Parathyroid adenoma (tissue), 2 donors: ENCODE measurements around the gene GPAT2.
"Not testable (repeated sequence)": the region's sequence is repeated elsewhere in the genome, so short reads cannot be mapped to it uniquely, and the experiment has no call there.

ENCODE experiments used
- H2AFZ ChIP-seq: fragments of 300-600 bp; sonication (generic); one replicate; pipeline ENCODE4 v1.7.0; 2017; ENCODE audit warnings: antibody characterized with exemption, mild to moderate bottlenecking
- H3K27ac ChIP-seq: fragments of 300-600 bp; sonication (generic); one replicate; pipeline ENCODE4 v1.7.0; 2017
- H3K27me3 ChIP-seq: fragments of 300-600 bp; sonication (generic); one replicate; pipeline ENCODE4 v1.7.0; 2017; ENCODE audit warnings: low read length; ENCODE audit not compliant: control insufficient read depth, insufficient read depth
- H3K36me3 ChIP-seq: fragments of 300-600 bp; sonication (generic); one replicate; pipeline ENCODE4 v1.7.0; 2017; ENCODE audit warnings: low read length; ENCODE audit not compliant: control insufficient read depth, insufficient read depth
- H3K4me1 ChIP-seq: fragments of 300-600 bp; sonication (generic); one replicate; pipeline ENCODE4 v1.7.0; 2017; ENCODE audit warnings: control low read depth
- H3K4me2 ChIP-seq: fragments of 300-600 bp; sonication (generic); one replicate; pipeline ENCODE4 v1.7.0; 2017; ENCODE audit warnings: low read length
- H3K4me3 ChIP-seq: fragments of 300-600 bp; sonication (generic); one replicate; pipeline ENCODE4 v1.7.0; 2017; ENCODE audit warnings: low read depth, low read length
- H3K79me2 ChIP-seq: fragments of 300-600 bp; sonication (generic); one replicate; pipeline ENCODE4 v1.7.0; 2017; ENCODE audit warnings: control low read depth
- H3K9ac ChIP-seq: fragments of 300-600 bp; sonication (generic); one replicate; pipeline ENCODE4 v1.7.0; 2017; ENCODE audit warnings: mild to moderate bottlenecking
- H3K9me3 ChIP-seq: fragments of 300-600 bp; sonication (generic); one replicate; pipeline ENCODE4 v1.7.0; 2017; ENCODE audit warnings: low read length; ENCODE audit not compliant: control insufficient read depth
- TF ChIP-seq, protein P1 (sequence below): fragments of 300-600 bp; sonication (generic); IDR thresholded peaks from one replicate; pipeline ENCODE4 v1.7.0; 2017; ENCODE audit warnings: antibody characterized with exemption, mild to moderate bottlenecking
- donor health status: primary hyperparathyroidism.

GPAT2 gene

DNA sequence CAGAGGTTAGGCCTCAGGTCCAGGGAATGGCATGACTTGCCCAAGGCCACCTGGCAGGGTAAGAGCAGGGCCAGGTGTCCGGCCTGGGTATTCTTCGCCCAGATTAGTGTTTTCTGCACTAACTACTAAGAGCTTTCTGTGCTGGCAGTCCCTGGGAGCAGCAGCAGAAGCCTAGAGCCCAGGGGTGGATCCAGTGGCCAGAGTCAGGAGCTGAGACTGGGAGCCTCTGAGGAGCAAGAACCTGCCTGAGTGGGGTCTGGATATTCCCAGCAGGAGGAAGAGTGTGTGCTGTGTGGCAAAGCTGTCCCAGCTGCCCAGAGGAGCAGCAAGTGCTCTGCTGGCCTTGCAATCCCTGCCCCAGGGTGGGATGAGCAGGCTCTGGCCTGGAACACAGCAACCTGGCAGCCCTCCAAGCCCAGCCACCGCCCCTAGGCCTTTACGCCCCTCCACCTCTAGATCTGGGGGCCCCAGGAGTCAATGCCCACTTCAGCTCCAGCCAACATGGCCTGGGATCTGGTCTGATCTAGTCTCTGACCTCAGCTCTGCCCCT is 30.7 kb upstream of the GPAT2 start:
- no peak overlapping the region for H3K27ac ChIP-seq
- H2AFZ ChIP-seq, result no peak overlapping the region
- H3K4me1 ChIP-seq, result no peaks in the 10 kb centered on the region
- H3K9ac ChIP-seq, result no peak overlapping the region
- no peaks in the 10 kb centered on the region for H3K9me3 ChIP-seq
- H3K4me3 ChIP-seq, result no peak overlapping the region
- TF ChIP-seq, protein P1, sequence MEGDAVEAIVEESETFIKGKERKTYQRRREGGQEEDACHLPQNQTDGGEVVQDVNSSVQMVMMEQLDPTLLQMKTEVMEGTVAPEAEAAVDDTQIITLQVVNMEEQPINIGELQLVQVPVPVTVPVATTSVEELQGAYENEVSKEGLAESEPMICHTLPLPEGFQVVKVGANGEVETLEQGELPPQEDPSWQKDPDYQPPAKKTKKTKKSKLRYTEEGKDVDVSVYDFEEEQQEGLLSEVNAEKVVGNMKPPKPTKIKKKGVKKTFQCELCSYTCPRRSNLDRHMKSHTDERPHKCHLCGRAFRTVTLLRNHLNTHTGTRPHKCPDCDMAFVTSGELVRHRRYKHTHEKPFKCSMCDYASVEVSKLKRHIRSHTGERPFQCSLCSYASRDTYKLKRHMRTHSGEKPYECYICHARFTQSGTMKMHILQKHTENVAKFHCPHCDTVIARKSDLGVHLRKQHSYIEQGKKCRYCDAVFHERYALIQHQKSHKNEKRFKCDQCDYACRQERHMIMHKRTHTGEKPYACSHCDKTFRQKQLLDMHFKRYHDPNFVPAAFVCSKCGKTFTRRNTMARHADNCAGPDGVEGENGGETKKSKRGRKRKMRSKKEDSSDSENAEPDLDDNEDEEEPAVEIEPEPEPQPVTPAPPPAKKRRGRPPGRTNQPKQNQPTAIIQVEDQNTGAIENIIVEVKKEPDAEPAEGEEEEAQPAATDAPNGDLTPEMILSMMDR, result no peak
- no peaks in the 10 kb centered on the region for H3K79me2 ChIP-seq
- H3K36me3 ChIP-seq, result no peaks in the 10 kb centered on the region
- no peak overlapping the region for H3K4me2 ChIP-seq
- H3K27me3 ChIP-seq, result no peaks in the 10 kb centered on the region

DNA sequence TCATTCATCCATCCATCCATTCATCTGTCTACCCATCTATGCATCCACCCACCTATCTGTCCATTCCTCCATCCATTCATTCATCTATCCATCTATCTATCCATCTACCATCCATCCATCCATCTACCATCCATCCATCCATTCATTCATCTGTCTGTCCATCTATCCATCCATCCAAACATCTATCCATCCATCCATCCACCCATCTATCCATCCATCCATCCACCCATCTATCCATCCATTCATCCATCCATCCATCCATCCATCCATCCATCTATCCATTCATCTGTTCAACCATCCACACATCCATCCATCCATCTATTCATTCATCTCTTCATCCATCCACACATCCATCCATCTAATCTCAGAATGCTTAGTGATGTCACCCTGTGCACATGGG is 30.0 kb upstream of the GPAT2 start:
- H3K79me2 ChIP-seq, H3K4me3 ChIP-seq, H3K27ac ChIP-seq, H3K4me1 ChIP-seq, H3K4me2 ChIP-seq, H3K9ac ChIP-seq, H2AFZ ChIP-seq, H3K36me3 ChIP-seq, H3K9me3 ChIP-seq, H3K27me3 ChIP-seq: not testable (repeated sequence)

DNA sequence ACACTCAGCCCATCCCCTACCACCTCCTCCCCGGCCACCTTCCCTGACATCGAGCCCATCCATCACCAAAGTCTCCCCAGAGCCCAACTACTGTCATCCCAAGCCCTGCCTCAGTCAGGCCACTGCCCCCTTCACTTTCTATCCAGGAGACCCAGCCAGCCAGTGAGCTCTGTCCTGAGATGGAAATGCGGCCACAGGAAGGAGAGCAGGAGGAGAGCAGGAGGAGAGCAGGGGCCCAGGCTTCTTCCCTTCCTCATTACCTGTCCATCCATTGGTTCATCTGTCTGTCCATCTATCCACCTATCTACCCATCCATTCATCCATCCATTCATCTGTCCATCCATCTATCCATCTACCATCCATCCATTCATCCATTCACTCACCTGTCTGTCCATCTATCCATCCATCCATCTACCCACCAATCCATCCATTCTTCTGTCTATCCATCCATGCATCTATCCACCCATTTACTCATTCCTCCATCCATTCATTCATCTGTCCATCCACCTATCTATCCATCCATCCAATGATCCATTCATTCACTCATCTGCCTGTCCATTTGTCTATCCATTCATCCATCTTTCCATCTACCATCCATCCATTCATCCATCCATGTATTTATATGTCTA is 29.4 kb upstream of the GPAT2 start:
- not testable (repeated sequence) for H3K79me2 ChIP-seq, H3K9ac ChIP-seq, H2AFZ ChIP-seq, H3K4me1 ChIP-seq, H3K27me3 ChIP-seq, H3K4me3 ChIP-seq, H3K9me3 ChIP-seq, H3K4me2 ChIP-seq, H3K36me3 ChIP-seq, H3K27ac ChIP-seq

DNA sequence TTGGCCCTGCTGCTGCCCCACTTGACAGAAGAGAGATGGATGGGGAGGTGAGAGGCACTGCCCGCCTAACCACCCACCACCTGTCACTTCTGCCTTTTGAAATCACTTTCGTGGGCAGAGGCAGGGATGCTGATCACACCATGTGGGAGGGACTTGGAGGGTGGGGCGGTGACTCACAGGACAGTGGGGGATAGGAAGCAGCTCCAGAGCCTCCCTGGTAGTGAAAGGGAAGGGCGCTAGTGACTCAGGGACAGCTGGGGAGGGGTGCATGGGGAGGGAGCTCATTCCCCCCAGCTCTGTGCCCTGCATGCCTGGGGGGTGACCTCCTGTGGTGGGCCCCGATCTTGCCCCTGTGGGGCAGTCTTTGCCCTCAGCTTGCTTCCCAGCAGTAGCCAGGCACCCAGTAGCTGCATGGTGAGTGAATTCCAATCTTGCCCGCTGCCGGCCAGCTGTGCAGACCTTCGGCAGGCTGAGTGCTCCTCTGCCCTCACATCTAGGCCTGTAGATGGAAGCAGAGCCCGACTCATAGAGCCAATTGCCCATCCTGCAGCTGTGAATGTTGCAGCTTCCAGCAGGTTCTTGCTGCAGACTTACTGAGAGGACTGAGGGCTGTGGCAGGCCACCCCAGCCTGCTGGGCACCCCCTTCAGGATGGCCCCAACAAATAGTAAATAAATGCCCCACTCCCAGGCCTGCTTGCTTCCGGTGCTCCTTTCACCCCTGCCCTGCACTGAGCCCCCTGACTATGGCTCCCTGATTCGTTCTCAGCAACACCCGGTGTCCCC is 28.6 kb upstream of the GPAT2 start:
- not testable (repeated sequence) for H3K4me3 ChIP-seq, H3K4me2 ChIP-seq, H3K9me3 ChIP-seq, H2AFZ ChIP-seq, H3K9ac ChIP-seq, H3K4me1 ChIP-seq, H3K27me3 ChIP-seq, H3K36me3 ChIP-seq, H3K27ac ChIP-seq, H3K79me2 ChIP-seq

DNA sequence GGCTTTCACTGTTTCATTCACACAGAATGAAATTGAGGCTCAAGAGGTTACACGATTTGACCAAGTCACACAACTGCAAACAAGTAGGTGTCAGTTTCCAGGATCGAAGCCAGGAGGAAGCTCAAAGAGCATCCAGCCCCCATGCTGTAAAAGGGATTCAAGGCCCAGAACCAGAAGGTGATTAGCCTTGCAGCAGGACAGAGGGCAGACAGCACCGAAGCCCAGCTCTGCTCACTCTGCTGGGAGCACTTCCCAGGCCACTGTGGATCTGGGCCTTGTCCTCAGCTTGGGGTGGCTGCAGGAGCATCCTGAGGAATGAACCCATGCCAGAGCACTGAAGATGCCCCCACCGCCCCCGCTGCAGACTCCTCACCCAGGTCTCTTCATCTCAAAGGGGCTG is 27.8 kb upstream of the GPAT2 start:
- not testable (repeated sequence) for H3K27me3 ChIP-seq, H3K4me1 ChIP-seq, H2AFZ ChIP-seq, H3K9me3 ChIP-seq, H3K79me2 ChIP-seq, H3K36me3 ChIP-seq, H3K4me3 ChIP-seq, H3K4me2 ChIP-seq, H3K9ac ChIP-seq, H3K27ac ChIP-seq

DNA sequence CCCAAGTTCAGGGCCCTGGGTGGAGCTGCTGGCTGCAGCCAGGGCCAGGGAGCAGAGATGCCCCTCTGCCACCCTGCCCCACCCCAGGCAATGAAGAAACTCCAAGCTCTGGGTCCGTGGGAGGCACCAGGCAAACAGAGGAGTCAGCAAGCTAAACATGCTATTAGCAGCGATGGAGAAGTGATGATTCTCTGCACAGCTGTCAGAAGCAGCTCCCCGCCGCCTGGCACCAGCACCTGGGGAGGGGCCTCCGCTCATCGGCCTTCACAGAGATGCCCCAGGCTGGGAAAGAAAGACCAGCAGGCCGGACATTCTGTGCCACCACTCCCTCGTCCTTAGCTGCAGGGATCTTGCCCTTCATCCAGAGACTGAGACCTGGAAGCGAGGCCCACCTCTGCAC is 27.2 kb upstream of the GPAT2 start:
- not testable (repeated sequence) for H3K79me2 ChIP-seq, H3K27me3 ChIP-seq, H3K4me1 ChIP-seq, H3K36me3 ChIP-seq, H3K9me3 ChIP-seq, H3K9ac ChIP-seq, H3K4me2 ChIP-seq, H3K4me3 ChIP-seq, H2AFZ ChIP-seq, H3K27ac ChIP-seq

DNA sequence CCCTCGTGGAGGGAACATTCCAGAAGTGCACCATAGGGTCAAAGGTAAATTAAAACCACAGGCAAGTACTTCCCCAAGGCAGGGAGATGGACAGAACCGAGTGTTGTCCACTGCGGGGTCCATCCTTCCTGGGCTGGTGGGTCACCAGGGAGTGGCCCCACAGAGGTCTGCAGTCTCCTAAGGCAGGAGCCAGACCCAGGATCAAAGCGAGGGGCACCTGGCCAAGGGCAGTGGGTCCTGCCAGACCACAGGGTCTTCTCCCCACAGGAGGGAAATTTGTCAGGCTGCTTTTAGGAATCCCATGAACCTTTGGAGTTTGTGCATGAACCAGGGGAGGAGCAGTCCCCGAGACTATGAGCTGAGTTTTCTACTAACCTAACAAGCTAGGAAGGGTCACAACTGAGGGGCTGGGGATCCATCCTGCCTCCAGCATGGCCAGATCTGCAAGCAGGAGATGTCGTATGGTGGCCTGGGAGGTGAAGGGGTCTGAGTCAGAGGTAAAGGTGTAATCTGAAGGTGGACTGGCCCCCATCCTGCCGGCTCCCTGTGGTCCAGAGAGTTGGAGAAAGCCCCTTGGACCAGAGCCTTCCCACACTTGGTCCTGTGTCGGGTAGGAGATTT is 26.6 kb upstream of the GPAT2 start:
- not testable (repeated sequence) for H3K4me2 ChIP-seq, H3K27ac ChIP-seq, H3K9me3 ChIP-seq, H3K79me2 ChIP-seq, H3K4me3 ChIP-seq, H2AFZ ChIP-seq, H3K4me1 ChIP-seq, H3K9ac ChIP-seq, H3K36me3 ChIP-seq, H3K27me3 ChIP-seq

DNA sequence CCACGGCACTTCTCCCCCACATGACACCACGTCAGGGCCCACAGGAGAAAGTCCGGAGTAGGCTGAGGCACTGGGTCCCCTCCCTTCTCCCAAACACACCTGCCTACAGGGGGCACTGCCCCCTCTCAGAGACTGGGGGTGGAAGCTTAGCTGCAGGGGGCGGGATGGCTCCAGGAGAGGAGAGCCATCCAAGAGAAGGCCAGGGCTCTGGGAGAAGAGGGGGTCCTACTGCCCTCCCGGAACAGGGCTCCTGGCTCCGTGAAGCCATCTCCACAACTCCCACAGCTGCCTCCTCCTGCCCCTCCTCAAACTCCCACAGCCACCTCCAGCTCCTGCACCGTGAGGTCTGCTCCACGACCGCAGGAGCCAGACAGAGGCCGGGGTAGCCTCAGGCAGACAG is 25.6 kb upstream of the GPAT2 start:
- H3K27ac ChIP-seq, H3K79me2 ChIP-seq, H3K27me3 ChIP-seq, H3K4me1 ChIP-seq, H3K36me3 ChIP-seq, H3K9ac ChIP-seq, H2AFZ ChIP-seq, H3K4me2 ChIP-seq, H3K4me3 ChIP-seq, H3K9me3 ChIP-seq: not testable (repeated sequence)

DNA sequence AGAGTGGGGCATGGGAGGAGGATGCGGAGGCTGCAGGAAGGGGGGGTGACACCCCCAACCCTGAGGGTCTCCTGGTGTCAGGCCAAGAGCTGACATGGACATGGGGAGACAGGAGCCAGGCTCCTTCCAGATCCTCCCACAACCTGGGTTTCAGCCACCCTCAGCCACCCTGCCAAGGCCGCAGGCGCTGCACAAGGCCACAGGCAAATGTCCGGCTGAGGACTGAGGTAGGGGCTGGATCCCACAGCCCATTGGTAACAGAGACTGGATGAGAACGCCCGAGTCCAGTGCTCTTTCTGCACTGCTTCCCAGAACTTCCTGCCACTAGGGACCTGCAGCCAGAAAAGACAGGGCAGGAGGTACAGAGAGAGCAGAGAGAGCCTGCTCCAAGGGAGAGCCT is 24.7 kb upstream of the GPAT2 start:
- not testable (repeated sequence) for H3K4me3 ChIP-seq, H2AFZ ChIP-seq, H3K36me3 ChIP-seq, H3K79me2 ChIP-seq, H3K4me1 ChIP-seq, H3K4me2 ChIP-seq, H3K27me3 ChIP-seq, H3K9ac ChIP-seq, H3K27ac ChIP-seq, H3K9me3 ChIP-seq

DNA sequence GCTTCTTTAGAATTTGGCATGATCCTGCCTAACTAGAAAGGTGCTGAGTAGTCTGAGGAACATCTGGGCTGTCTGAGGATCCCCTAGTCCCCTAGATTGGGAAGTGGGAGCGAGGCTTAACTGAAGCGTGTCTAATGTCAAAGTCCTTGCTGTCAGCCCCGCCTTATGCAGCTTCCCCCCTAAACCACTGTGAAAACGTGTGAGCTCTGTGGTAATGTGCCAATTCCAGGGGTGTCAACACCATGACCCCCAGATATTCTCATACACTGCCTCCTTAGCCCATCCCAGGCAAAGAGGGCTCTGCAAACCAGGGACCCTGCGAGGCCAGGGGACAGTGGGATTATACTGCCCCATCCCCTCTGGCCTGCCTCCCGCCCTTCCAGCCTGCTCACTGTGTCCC is 21.1 kb upstream of the GPAT2 start:
- H3K4me3 ChIP-seq, H2AFZ ChIP-seq, H3K36me3 ChIP-seq, H3K79me2 ChIP-seq, H3K4me1 ChIP-seq, H3K4me2 ChIP-seq, H3K27ac ChIP-seq, H3K9ac ChIP-seq, H3K27me3 ChIP-seq, H3K9me3 ChIP-seq: not testable (repeated sequence)
